IPS-NIHi11 (cell line): ENCODE results near the gene PLD1.

ENCODE experiments used
- DNase-seq: peaks from one replicate; pipeline ENCODE4 v3.0.0; 2012; ENCODE audit warnings: mixed read lengths, low spot score

Gene PLD1

GRCh38 chr3:171836855-171837254, 26.6 kb upstream of the PLD1 start:
- no peak for DNase-seq

- no peak for DNase-seq
These were observed 25.3 kb upstream of the PLD1 start for GRCh38 chr3:171835613-171836012.

GRCh38 chr3:171835116-171835515, 24.8 kb upstream of the PLD1 start:
- no peak for DNase-seq

- no peak for DNase-seq
These were observed 24.1 kb upstream of the PLD1 start for GRCh38 chr3:171834461-171834801.

- DNase-seq: no peak
These were observed 23.6 kb upstream of the PLD1 start for GRCh38 chr3:171833789-171834460.

- no peak for DNase-seq
These were observed 22.7 kb upstream of the PLD1 start for GRCh38 chr3:171832989-171833388.

- DNase-seq: no peak
These were observed 21.7 kb upstream of the PLD1 start for GRCh38 chr3:171831936-171832335.

- DNase-seq: no peak
These were observed 20.2 kb upstream of the PLD1 start for GRCh38 chr3:171830518-171830875.

- DNase-seq: peak; percentile 79
These were observed 19.7 kb upstream of the PLD1 start for GRCh38 chr3:171829841-171830517.

GRCh38 chr3:171828902-171829770, 18.9 kb upstream of the PLD1 start:
- DNase-seq: no peak

- DNase-seq: no peak
These were observed 17.7 kb upstream of the PLD1 start for GRCh38 chr3:171827836-171828458.

- DNase-seq: no peak
These were observed 17.1 kb upstream of the PLD1 start for GRCh38 chr3:171827385-171827784.

- DNase-seq: no peak
These were observed 15.0 kb upstream of the PLD1 start for GRCh38 chr3:171825222-171825828.

GRCh38 chr3:171824824-171825221, 14.5 kb upstream of the PLD1 start:
- DNase-seq: no peak

- DNase-seq: no peak
These were observed 13.8 kb upstream of the PLD1 start for GRCh38 chr3:171824116-171824515.

GRCh38 chr3:171822431-171823106, 12.3 kb upstream of the PLD1 start:
- no peak for DNase-seq

GRCh38 chr3:171821778-171822358, 11.6 kb upstream of the PLD1 start:
- DNase-seq: no peak

- no peak for DNase-seq
These were observed 10.8 kb upstream of the PLD1 start for GRCh38 chr3:171821044-171821443.

- DNase-seq: no peak
These were observed 7.0 kb upstream of the PLD1 start for GRCh38 chr3:171817074-171817800.

- no peak for DNase-seq
These were observed 5.8 kb upstream of the PLD1 start for GRCh38 chr3:171815973-171816595.
